GM23248 (cell line): ENCODE results near the gene EDIL3. TPM values are rescaled to one million over a fixed set of nuclear protein-coding genes. Genes with fewer than 3 reads are reported as not detected.

Source experiments
- DNase-seq: peaks from one replicate; pipeline ENCODE4 v3.0.0-alpha.2; 2015
- H2AFZ ChIP-seq: fragments of 200-600 bp; sonication (generic); 2 replicates; pipeline ENCODE4 v1.6.1; 2016; ENCODE audit warnings: antibody characterized with exemption
- H3F3A ChIP-seq: fragments of 200-600 bp; sonication (generic); 2 replicates; pipeline ENCODE4 v1.6.1; 2016; ENCODE audit warnings: mild to moderate bottlenecking, antibody characterized with exemption, mixed run types; ENCODE audit not compliant: insufficient read depth
- H3K27ac ChIP-seq: fragments of 200-600 bp; sonication (generic); 2 replicates; pipeline ENCODE4 v1.5.1; 2016; ENCODE audit warnings: mild to moderate bottlenecking
- H3K27me3 ChIP-seq: fragments of 200-600 bp; sonication (generic); replicated peaks from 2 replicates; pipeline ENCODE4 v1.6.1; 2016; ENCODE audit warnings: mild to moderate bottlenecking; ENCODE audit not compliant: insufficient read depth
- H3K36me3 ChIP-seq: fragments of 200-600 bp; sonication (generic); 2 replicates; pipeline ENCODE4 v1.6.1; 2016; ENCODE audit warnings: low read depth, mild to moderate bottlenecking
- H3K4me1 ChIP-seq: fragments of 200-600 bp; sonication (generic); 2 replicates; pipeline ENCODE4 v1.6.1; 2016; ENCODE audit warnings: mild to moderate bottlenecking; ENCODE audit not compliant: insufficient read depth
- H3K4me2 ChIP-seq: fragments of 200-600 bp; sonication (generic); one replicate; pipeline ENCODE4 v1.6.1; 2016; ENCODE audit warnings: mild to moderate bottlenecking; ENCODE audit not compliant: unreplicated experiment
- H3K4me3 ChIP-seq: fragments of 200-600 bp; sonication (generic); 2 replicates; pipeline ENCODE4 v1.5.1; 2016; ENCODE audit warnings: mild to moderate bottlenecking
- H3K79me2 ChIP-seq: fragments of 200-600 bp; sonication (generic); 2 replicates; pipeline ENCODE4 v1.6.1; 2016; ENCODE audit warnings: mild to moderate bottlenecking; ENCODE audit not compliant: insufficient read depth
- H3K9ac ChIP-seq: fragments of 200-600 bp; sonication (generic); 2 replicates; pipeline ENCODE4 v1.6.1; 2016; ENCODE audit warnings: mild to moderate bottlenecking
- H3K9me2 ChIP-seq: fragments of 200-600 bp; sonication (generic); 2 replicates; pipeline ENCODE4 v1.6.1; 2016; ENCODE audit warnings: mixed run types, mild to moderate bottlenecking, moderate library complexity; ENCODE audit not compliant: insufficient read depth
- H3K9me3 ChIP-seq: fragments of 200-600 bp; sonication (generic); one replicate; pipeline ENCODE4 v1.6.1; 2017; ENCODE audit warnings: low read depth
- H4K20me1 ChIP-seq: fragments of 200-600 bp; sonication (generic); 2 replicates; pipeline ENCODE4 v1.6.0; 2016; ENCODE audit not compliant: insufficient read depth
- EZH2 ChIP-seq: fragments of 200-600 bp; sonication (generic); IDR thresholded peaks from 2 replicates; pipeline ENCODE4 v1.6.1; 2018; ENCODE audit warnings: antibody characterized with exemption, mild to moderate bottlenecking; ENCODE audit not compliant: insufficient read depth, poor library complexity, severe bottlenecking
- EZH2phosphoT487 ChIP-seq: fragments of 200-600 bp; sonication (generic); IDR thresholded peaks from 2 replicates; pipeline ENCODE4 v1.6.1; 2018; ENCODE audit warnings: antibody characterized with exemption, moderate library complexity, mild to moderate bottlenecking, low read depth; ENCODE audit not compliant: insufficient read depth
- WGBS, 2 experiments: methylation state at CpG; one replicate each; pipeline ENCODE4 v1.1.6; 2015 to 2017; ENCODE audit warnings: low lambda C conversion rate in 2 of 2, low coverage in 1 of 2; ENCODE audit errors: missing lambda C conversion rate in 2 of 2; 5-methylcytosine and 5-hydroxymethylcytosine counted together
- in situ Hi-C: fragments of 300-500 bp; cut with MboI; formaldehyde crosslinking; loops from 2 replicates; pipeline ENCODE4 v1.15.0; 2020
- polyA plus RNA-seq: library from polyadenylated mRNA; unstranded; fragments of >200 nt; fragmentation: Nextera tagmentation; extraction: Ambion mirVana; gene quantifications from 2 replicates; pipeline ENCODE4 v1.2.1, GENCODE V29; 2016
- total RNA-seq: library from RNA; depleted of rRNA; stranded (reverse); fragments of >200 nt; shearing (Covaris generic); gene quantifications from 2 replicates; pipeline ENCODE4 v1.2.3, GENCODE V29; 2014

Gene EDIL3
- total and polyA plus RNA-seq, 2 experiments from 2014 or later: 17.7 to 24.1 TPM

DNA sequence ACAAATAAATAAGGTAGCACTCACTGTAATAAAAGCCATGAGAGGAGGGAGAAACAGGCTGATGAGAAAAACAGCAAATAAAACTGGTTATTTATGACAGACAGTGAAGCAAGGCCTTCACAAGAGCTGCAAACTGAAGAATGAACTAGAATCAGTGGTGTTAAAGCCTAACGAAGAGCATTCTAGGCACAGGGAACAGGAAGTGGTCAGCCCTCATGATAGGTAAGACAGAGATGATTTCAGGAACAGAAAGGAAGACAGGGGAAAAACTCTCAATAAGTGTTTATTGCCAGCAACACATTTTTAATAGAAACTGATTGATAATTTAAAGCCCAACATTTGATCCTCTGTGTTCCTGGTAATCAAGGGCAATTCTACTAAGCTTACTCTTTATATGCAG lies 124.5 kb downstream of the EDIL3 start:
- whole genome bisulfite sequencing, 2 experiments: 30 to 52% methylated on average over 1 of the region's 1 CpG
- TF ChIP-seq EZH2phosphoT487 (no peak), EZH2 (no peak)
- H3K27ac ChIP-seq: no peak overlapping the region
- in situ Hi-C loops: no loop called here
- H3K79me2 ChIP-seq: no peaks in the 10 kb centered on the region
- DNase-seq: no peak
- 0 out of 2 replicates have a peak, but pooled peaks cover 10% of the 10 kb centered on the region for H3K27me3 ChIP-seq
- no peaks in the 10 kb centered on the region for H3K4me1 ChIP-seq
- no peak overlapping the region for H2AFZ ChIP-seq
- H3K36me3 ChIP-seq: no peaks in the 10 kb centered on the region
- no peaks in the 10 kb centered on the region for H4K20me1 ChIP-seq
- no peaks in the 10 kb centered on the region for H3K9me3 ChIP-seq
- no peak overlapping the region for H3K4me2 ChIP-seq
- no peaks in the 10 kb centered on the region for H3F3A ChIP-seq
- H3K9ac ChIP-seq: no peak overlapping the region
- no peak overlapping the region for H3K4me3 ChIP-seq
- H3K9me2 ChIP-seq: no peaks in the 10 kb centered on the region

DNA sequence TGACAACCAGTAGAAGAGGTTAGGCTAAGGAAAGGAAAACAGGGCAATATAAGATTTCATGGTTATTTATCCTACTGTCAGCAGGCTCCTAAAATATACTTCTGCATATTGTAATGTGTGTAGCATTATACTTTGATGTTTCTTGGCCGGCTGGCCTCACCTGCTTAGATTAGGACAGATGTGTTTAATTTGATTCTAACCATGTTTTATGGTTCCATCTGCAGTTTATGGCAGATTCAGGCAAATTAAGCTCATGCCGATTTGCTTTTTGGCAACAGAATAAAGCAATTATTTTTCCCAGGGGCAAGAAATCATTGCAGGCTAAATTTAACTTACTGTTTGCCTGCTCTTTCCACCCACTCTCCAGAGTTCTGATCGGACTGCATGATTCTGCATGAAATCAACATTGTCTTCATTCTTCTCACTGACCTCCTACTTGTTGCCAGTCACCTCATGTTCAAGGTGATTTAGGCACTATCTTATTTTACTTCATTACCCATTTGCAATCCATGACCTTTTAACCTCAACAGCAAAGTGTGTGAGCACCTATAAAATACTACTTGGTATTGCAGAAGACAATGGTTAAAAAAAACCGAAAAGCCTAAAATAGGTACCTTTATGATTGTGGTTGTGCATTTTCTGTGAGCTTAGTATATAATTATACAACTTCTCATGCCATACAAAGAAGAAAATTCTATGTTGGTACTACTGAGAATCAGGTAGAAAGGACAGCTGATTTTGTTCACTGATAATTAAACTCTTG lies 125.2 kb downstream of the EDIL3 start:
- H3F3A ChIP-seq: no peaks in the 10 kb centered on the region
- no peaks in the 10 kb centered on the region for H3K79me2 ChIP-seq
- H3K9ac ChIP-seq: no peak overlapping the region
- H3K4me1 ChIP-seq: no peaks in the 10 kb centered on the region
- H3K9me3 ChIP-seq: no peaks in the 10 kb centered on the region
- H3K27ac ChIP-seq: no peak overlapping the region
- H4K20me1 ChIP-seq: no peaks in the 10 kb centered on the region
- no peak for DNase-seq
- H3K4me3 ChIP-seq: no peak overlapping the region
- H3K4me2 ChIP-seq: no peak overlapping the region
- in situ Hi-C loops: loop anchor here (10.0 kb wide), 2 partner anchors 335 to 535 kb away; partner anchors contain the start of gene HAPLN1
- H2AFZ ChIP-seq: no peak overlapping the region
- WGBS, 2 experiments: 31 to 37% methylated on average over 4 of the region's 4 CpGs
- no peaks in the 10 kb centered on the region for H3K36me3 ChIP-seq
- no peak for TF ChIP-seq EZH2phosphoT487
- TF ChIP-seq EZH2: no peak
- 0 out of 2 replicates have a peak, but pooled peaks cover 4% of the 10 kb centered on the region for H3K27me3 ChIP-seq
- no peaks in the 10 kb centered on the region for H3K9me2 ChIP-seq

DNA sequence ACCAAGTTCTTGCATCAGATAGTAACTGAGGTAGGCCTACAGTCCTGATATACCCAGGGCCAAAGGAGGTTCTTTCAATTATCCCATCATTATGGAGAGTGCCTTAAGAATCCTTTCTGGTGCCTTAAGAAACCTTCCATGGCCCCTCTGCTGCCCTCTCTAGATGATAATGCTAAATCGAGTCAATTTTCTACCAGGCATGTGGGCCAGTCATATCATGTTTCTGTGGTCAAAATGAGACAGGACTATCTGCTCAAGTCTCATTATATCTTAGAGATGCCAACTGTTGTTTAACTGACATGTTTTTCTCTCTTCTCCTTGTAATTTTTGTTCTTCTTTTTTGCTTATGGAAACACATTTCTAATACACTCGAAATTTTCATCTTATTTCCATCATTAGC lies 127.6 kb downstream of the EDIL3 start:
- TF ChIP-seq EZH2phosphoT487 (no peak), EZH2 (no peak)
- H3K9me3 ChIP-seq: no peaks in the 10 kb centered on the region
- no peak overlapping the region for H3K27ac ChIP-seq
- H3K4me2 ChIP-seq: no peak overlapping the region
- H3K4me1 ChIP-seq: no peaks in the 10 kb centered on the region
- H3K9me2 ChIP-seq: no peaks in the 10 kb centered on the region
- no peak for DNase-seq
- H2AFZ ChIP-seq: no peak overlapping the region
- H3K27me3 ChIP-seq: 0 out of 2 replicates have a peak, but pooled peaks cover 2% of the 10 kb centered on the region
- H3K79me2 ChIP-seq: no peaks in the 10 kb centered on the region
- no peaks in the 10 kb centered on the region for H4K20me1 ChIP-seq
- H3F3A ChIP-seq: no peaks in the 10 kb centered on the region
- in situ Hi-C loops: loop anchor here (10.0 kb wide), 2 partner anchors 332 to 532 kb away; partner anchors contain the start of gene HAPLN1
- WGBS, 2 experiments: 63 to 69% methylated on average over 2 of the region's 2 CpGs
- no peak overlapping the region for H3K9ac ChIP-seq
- no peaks in the 10 kb centered on the region for H3K36me3 ChIP-seq
- no peak overlapping the region for H3K4me3 ChIP-seq

DNA sequence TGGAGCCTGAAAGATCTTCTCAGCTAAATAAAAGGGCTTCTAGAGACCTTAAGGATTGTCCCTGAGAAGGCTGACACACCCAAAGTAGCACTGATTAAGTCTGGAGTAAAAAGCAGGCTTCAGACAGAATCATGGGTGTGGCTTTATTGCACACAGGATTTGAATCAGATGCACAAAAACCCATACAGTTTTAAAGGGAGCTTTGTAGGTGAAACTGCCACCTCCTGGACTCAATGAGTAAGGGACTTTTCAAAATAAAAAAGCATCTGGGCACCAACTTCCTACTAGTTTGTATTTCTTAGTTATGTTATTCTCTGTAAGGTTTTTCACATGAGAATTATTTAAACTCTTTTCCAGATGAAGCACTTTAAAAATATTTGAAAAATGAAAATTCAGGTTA lies 129.4 kb downstream of the EDIL3 start:
- Histone ChIP-seq H3K27ac (no peak overlapping the region), H3K4me2 (no peak overlapping the region), H3K9ac (no peak overlapping the region), H3K4me3 (no peak overlapping the region), H3K27me3 (no peaks in the 10 kb centered on the region), H3F3A (0 out of 2 replicates have a peak, but pooled peaks cover 4% of the 10 kb centered on the region), H2AFZ (no peak overlapping the region), H3K36me3 (no peaks in the 10 kb centered on the region), H3K4me1 (peaks cover 5% of the 10 kb centered on the region), H4K20me1 (no peaks in the 10 kb centered on the region), H3K79me2 (no peaks in the 10 kb centered on the region), H3K9me2 (no peaks in the 10 kb centered on the region), H3K9me3 (no peaks in the 10 kb centered on the region)
- in situ Hi-C loops: loop anchor here (10.0 kb wide), 2 partner anchors 331 to 531 kb away; partner anchors contain the start of gene HAPLN1
- DNase-seq: peak; percentile 74
- TF ChIP-seq EZH2 (no peak), EZH2phosphoT487 (no peak)
